ENCODE data around the gene ATG4A.

ATG4A gene, protein sequence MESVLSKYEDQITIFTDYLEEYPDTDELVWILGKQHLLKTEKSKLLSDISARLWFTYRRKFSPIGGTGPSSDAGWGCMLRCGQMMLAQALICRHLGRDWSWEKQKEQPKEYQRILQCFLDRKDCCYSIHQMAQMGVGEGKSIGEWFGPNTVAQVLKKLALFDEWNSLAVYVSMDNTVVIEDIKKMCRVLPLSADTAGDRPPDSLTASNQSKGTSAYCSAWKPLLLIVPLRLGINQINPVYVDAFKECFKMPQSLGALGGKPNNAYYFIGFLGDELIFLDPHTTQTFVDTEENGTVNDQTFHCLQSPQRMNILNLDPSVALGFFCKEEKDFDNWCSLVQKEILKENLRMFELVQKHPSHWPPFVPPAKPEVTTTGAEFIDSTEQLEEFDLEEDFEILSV

DNA sequence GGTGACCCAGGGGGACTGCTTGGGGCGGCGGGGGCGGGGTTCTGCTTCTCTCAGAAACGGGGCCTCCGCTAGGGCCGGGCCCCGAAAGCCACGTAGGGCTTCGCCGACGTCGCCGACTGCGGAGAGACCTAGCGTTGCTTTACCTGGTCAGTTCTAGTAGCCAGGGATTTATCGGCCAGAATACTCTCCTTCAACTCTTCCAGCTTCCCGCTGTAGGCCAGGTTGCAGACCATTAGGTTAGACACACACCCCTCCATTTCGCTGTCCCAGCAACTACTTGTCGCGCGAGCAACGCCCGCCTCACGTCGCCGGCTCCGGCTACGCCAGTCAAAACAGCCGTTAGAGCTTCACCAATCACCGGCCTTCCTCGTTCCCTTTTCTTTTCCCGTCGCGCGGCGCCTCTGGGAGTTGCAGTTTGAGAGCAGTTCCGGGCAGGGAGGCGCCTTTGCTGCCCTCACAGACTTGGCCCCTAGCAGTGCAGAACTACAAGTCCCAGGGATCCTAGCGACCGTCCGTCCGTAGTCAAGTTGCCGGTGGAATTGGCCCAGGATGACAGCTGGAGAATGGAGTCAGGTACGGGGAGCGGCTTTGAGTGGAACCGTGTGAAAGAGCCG is at the start of gene ATG4A, which contains the start of gene PSMD10:
Gene ATG4A, plus strand, starts transcription at position 515 of the 614 bp plus-strand sequence. Its CDS starts 49 bp downstream, at position 564.
Gene PSMD10, minus strand, starts transcription at position 279 of the 614 bp plus-strand sequence. Its CDS starts 22 bp downstream, at position 257.
- peak; percentile 92 for DNase-seq

DNA sequence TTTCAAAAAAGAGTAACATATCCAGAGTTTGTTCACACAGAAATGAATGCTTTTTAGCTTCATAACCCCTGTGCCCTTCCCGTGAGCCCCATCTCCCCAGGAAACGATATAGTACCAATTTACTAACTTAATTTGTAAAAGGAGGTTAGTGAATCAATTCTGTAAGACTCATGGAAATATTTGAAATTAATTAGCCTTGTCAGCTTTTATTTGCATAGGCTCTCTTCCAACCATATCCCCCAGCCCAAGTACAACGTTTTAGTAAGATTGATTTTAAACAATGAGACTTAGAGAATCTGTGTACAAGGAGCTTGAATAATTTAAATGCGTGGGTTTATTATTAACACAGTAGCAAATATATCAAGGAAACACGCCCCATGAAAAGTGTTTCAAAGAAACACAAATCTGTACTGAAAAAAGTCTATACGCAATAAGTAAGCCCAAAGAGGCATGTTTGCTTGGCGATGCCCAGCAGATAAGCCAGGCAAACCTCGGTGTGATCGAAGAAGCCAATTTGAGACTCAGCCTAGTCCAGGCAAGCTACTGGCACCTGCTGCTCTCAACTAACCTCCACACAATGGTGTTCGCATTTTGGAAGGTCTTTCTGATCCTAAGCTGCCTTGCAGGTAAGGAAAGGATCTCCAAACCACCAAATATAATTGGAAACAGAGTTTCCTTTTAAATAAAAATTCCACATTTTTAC is 46.9 kb upstream of the ATG4A start, which contains the start of gene VSIG1:
Gene VSIG1, plus strand, starts transcription at position 512 of the 703 bp plus-strand sequence. Its CDS starts 66 bp downstream, at position 578.
- no peak for DNase-seq

DNA sequence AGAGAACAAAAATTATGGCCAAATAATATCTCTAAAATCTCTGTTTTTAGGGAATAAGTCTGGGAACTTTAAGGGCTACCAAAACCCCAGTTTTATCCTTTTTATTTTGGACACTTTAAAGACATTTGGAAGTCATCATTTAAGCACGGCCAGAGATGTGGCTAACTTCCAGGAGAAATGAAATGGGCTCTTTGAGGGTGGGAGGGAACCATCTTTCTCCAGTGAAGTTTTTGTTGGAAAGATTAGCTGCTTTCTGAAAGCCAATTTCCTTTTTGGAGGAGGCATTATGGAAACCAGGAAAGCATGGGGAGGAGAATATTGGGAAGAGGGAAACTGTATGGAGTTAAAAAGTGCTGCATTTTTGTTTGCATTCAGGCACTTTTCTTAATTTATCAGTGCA is 41.9 kb upstream of the ATG4A start:
- DNase-seq, result no peak

DNA sequence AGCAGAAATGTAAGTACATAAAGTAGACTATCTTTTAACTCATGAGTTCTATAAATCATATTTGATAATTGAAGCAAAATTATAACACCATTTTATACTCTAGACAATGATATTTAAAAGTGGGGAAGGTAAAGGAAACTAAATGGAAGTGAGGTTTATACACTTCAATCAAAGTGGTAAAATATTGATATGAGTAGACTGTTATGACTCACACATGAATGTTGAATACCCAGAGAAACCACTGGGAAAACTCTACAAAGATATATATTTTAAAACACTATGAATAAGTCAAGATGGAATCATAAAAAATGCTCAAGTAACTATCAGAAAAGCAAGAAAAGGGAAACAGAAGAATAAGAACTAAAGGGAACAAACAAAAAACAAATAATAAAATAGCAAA is 38.4 kb upstream of the ATG4A start:
- DNase-seq, result no peak

DNA sequence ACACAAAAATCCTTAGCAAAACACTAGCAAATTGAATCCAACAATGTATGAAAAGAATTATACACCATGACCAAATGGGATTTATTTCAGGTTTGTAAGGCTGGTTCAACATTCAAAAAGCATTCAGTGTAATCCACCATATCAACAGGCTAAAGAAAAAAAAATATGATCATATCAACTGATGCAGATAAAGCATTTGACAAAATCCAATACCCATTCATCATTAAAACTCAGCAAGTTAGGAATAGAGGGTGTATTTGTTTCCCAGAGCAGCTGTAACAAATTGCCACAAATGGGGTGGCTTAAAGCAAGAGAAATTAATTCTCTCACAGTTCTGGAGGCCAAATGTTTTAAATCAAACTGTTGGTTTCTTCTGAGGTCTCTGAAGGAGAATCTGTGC is 36.0 kb upstream of the ATG4A start:
- DNase-seq, result no peak

DNA sequence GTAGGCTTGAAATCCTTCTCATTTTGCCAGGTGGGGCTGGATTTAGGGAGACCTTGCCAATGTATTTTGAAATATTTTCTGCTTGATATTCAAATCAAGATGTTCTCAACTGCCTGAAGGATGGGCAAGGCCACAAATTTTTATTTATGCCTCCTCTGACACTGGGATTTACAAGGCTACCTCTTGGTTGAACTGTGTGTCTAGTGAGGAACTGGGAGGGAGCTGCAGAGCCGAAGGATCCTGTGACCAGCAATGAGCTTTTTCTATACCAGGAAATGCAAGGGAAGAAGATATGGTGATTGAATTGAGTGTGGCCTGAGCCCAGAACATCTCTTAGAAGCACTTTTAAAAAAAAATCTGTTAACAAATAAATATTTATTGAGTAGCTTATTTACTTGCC is 31.8 kb upstream of the ATG4A start:
- DNase-seq, result no peak

DNA sequence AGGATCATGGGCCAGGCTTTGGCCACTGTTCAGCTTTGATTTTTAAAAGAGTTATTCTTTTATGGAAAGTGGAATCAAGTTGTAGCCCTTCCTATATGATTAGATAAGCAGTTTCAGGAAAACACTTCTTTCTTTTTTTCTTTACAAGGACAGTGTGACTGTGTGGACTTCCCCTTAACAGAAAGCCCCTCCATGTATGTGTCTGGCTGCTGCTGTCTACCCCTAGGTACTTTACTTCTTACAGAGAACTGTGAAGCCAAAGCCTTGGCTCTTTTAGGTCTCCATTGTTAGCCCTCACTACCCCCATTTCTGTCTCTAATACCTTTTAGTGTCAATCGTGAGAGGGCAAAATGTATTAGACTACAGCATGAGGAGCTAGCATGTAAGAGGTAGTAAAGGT is 27.6 kb upstream of the ATG4A start:
- DNase-seq, result no peak

DNA sequence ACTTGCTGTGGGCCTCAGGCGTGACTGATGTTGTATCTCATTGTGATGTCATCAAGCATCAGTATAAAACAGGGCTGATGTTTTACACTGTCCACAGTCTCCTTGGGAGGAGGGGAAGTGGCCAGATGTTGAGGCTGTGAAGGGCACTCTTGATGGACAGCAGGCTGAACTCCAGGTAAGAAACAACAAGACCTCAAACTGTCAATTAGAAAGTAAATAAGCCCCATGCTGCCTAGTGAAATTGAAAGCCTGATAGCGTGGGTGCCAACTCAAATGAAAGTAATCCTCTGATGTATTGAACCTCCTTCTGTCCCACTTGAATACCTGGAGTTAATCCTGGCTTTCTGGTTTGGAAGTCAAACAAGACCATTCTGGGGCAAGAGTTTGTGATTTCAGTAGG is 27.0 kb upstream of the ATG4A start:
- no peak for DNase-seq

DNA sequence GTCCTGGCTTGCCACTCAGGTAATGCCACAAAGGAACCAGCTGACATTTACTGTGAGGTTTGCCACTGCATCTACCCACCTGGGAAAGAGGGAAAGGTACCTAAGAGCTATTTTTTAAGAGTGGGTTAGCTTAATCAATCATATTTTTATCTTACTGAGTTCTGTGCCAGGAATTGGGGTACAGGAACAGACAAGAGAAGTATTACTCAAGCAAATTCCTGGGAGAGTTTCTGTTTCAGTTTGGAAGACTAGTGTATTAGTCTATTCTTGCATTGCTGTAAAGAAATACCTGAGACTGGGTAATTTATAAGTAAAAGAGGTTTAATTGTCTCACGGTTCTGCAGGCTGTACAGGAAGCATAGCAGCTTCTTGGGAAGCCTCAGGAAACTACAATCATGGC is 23.5 kb upstream of the ATG4A start:
- DNase-seq, result no peak

DNA sequence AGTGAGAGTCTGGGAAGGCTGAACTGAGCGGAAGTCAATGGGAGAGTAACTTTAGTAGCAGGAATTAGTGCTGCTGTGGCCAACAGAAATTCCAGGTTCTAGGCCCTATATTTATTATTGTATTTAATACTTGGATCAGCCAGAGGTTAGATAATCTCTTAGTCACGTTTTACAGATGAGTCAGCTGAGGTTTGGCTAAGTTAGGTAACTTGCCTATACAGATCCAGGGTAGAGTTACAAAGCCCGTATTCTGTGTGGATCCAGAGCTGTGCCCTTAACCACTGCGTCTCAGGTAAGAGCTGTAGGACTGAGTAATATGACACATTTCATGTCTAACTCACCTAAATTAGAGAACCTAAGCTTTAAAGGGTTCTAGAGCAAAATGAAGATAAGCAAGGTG is 20.7 kb upstream of the ATG4A start:
- no peak for DNase-seq

DNA sequence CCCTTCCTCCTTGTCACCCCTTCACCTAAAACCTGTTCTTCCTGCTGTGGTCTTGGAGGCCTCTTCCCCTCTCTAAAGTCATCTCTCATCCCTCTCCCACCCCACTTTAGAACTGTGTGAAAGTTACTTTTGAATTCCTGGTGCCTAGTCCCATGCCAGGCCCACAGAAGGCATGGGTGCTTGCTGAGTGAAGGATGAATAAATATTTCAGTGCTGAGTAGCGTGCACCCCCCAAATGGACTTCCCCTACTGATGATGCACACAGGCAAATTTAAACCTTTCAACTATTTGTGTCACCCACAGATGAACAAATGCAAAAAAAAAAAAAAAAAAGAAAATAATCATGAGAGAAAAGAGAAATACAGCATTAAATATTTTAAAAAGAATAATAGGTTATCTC is 20.0 kb upstream of the ATG4A start:
- DNase-seq, result no peak

DNA sequence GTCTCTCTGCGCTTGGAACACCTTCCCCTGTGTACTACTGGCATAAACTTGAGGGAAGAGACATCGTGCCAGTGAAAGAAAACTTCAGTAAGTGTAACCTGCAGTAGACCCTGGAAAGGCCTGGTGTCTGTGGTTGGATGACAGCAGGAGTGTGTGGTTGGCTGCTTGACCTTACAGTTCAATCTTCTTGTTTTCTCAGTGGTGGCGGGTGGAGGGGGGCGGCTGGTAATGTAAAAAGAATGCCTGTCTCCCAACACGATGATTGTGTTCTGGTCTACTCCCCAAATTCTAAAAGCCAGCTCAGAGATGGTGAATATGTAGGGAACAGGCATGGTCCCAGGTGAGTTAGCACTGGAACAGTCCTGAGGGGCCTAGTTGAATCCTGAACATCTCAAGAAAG is 18.8 kb upstream of the ATG4A start:
- DNase-seq, result no peak

DNA sequence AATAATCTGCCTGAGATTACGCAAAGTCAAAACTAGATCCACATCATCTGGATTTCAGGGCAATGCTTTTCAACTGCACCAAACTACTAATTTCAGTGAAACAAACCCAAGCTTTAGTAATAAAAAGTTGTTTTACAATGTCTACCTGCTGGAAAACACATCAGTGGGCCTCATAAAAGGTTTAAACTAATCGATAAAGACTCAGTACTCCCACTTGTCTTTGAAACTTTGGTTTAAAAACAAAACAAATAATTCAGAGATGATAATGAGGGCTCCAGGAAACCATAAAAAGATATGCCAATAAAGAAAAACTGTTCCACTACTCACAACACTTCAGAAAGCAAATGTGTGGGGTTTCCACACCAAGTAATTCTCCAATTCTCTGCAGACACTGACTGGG is 10.5 kb upstream of the ATG4A start:
- no peak for DNase-seq

DNA sequence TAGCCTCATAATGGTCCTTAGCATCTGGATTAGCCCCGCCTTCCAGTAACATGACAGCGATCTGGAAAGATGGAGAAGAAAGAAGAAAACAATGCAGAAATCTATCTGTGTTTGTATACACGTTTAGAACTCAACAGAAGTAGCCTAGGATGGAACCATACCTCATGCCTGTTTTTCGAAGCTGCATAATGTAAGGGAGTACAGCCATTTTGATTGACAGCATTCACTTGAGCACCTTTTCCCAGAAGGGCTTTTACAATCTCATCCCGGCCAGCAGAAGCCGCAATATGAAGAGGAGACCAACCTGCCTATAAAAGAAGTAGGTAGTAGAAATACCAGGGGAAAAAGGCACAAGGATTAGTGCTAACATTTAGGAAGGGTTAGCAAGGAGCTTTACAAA is 3.8 kb upstream of the ATG4A start:
- no peak for DNase-seq

DNA sequence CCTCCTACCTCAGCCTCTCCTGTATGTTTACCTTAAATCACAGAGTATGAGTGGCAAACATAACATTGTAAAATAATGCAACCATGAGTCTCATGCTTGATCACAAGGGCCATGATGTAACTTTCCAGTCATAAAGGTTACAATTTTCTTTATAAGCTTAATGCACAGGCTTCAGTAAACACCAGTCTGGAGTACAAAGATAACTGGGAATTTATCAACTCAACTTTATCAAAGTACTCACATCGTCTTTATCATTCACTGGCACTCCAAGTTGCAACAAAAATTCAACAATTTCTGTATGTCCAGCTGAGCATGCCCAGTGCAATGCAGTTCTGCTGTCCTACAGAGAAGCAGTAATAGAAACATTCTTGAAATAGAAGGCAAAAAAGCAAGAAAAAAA is 3.1 kb upstream of the ATG4A start:
- no peak for DNase-seq

DNA sequence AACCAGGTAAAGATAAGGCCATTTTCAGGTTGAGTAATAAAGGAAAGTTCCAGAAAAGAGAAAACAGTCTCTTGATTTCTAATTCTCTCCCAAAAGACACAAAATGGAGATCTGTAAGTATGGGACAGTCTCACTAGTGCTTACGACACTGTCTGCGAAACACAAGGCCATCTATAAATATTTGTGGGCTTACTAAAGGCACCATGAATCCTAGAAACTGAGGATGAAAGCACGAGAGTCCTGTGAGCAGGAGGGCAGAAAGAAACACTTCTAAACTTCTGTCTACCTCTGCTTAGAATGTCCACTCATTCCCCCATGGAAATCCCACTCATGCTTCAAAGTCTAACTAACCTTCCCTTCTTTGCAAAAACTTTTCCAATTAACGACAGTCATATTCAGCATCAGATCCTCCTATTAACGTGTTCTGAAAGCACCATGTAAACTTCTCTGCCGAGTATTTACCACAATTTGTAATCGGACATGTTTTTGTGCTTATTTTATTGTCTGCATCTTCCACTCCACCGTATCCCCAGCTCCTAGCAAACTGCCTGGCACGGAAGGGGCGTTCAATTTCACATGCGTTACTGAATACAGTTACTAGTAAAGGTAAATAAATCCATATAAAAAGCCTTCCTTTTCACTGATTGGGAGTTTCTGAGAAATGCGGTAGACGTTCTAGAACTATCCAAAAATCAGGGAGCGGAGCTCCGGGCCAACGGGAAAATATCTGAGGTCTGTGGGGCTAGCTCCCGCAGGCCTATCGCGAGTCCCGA is 901 bp upstream of the ATG4A start:
- no peak for DNase-seq

DNA sequence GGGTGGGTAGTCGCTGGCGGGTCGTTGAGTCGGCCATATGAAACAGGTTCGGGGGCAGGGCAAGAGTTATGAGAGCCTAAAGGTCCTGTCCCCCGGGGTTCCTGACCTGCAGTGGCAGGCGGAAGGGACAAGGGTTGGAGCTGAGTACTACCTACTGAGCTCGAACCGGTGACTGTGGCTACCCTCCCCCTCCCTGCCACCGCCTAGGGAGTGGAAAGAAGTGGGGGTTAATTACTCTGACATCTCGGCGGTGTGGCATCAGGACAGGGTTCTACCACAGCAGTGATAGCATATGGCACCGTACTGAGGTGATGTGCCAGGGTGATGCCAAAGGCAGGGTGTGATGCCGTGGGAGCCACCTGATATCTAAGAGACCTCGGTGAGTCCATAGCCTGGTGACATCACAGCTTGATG is 307 bp downstream of the ATG4A start:
- no peak for DNase-seq

DNA sequence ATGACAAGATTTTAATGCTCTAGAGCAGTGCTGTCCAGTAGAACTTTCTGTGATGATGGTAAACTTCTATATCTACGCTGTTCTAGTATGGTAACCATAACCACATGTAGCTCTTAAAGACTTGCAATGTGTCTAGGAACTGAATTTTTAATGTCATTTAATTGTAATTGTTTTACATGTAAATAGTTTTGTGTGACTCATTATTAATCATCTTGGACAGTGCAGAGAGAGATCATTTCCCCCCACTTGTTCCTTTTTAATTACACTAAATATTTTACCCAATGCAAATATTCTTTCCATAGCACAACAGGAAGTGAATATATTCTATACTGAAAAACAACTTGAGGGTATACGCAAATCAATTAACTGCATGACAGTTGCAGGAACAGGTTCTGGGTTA is 5.8 kb downstream of the ATG4A start:
- no peak for DNase-seq

DNA sequence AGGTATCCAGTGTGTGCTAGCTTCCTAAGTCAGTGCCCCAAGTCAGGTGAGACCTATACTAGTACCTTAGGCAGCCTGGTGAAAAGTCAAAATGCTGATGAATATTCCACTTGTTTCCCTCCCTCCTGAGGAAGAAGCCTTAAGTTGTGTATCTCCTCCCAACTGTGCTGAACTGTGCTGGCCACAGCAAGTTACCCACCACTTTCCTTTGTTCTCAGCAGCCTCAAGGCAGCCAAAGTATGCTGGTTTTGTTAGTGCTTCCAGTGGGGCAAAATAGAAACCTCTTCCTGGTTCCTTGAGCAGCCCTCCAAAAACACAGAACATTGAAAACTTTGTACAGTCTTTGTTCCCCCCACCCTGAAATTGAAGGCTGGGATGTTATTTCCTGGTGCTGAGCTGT is 13.9 kb downstream of the ATG4A start:
- DNase-seq, result no peak

DNA sequence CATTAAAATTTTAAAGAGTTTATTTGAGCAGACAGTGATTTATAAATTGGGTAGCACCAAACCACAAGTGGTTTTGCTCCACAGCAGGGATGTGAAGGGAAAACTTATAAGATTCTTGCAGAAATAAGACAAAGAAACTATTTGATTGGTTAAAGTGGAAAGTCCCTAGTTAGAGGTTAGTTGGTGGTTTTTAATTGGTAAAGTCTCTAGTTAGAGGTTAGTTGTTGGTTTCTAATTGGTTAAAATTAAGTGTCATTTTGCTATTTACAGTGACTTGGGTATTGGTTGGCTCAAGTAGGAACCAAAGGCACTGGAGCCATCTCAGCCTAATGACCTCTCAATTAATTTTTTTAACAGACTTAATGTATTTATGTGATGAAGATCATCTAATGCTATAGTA is 23.0 kb downstream of the ATG4A start:
- no peak for DNase-seq

DNA sequence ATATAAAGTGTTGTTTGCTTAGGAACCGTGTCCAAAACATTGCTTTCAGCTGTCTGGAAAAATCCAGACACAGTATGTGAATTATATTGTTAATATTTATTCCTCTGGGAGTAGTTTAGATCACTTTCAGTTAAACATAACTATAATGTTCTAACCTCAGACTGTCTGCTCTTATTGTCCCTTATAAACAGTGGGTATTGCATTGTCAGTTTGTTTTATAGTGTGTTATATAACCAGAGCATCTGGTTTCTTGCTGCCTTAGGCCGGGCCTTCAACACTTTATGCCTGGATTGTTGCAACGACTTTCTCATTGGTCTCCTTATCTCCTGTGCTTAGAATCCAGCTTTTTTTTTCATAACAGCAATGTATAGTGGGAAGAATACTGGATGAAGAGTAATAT is 26.4 kb downstream of the ATG4A start:
- DNase-seq, result no peak

DNA sequence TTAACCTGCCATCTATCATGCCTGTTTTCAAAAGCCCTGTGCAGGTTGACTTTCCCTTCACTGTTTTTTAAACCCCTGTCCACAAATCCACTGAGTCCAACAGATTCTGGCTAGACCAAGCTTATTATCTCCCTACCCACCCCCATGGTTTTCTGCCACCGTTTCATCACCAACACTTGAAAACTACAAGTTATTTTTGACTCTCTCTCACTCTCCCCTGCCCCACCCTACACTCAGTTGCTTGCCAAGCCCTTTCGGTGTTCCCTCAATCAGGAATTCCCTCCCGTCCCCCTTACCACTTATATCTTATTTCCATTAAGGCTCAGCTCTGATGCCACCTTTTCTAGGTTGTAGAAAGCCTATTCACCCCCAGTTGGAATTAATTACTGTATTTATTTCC is 29.7 kb downstream of the ATG4A start:
- DNase-seq, result no peak

DNA sequence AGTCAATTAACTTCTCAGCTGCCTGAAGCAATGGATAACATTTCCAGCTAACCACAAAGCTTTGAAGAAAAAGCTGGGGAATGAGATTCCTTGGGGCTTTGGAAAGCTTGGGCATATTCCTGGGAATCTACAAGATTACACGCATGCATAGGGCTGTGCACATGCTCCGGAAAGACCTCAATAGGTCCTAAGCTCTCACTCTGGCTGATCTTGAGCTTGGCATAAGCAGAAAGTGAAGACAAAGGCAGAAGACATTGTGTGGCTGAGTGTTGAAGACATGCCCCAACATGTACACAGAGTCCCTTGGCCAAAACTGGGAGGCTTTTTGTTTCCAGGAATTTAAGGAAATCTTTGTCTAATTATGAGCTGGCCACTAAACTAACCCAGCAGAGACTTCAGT is 31.2 kb downstream of the ATG4A start:
- no peak for DNase-seq

Data from NCI-H748 treated with DMSO at 0.1 percent for 48 hours (cell line).